GM10847 (cell line): Measurements from ENCODE around the gene FBXL19.

ENCODE experiments used
- POLR2A ChIP-seq: IDR thresholded peaks from 2 replicates; pipeline ENCODE4 v1.6.1; 2011; ENCODE audit not compliant: insufficient read length; ENCODE audit errors: extremely low read depth

FBXL19 gene

DNA sequence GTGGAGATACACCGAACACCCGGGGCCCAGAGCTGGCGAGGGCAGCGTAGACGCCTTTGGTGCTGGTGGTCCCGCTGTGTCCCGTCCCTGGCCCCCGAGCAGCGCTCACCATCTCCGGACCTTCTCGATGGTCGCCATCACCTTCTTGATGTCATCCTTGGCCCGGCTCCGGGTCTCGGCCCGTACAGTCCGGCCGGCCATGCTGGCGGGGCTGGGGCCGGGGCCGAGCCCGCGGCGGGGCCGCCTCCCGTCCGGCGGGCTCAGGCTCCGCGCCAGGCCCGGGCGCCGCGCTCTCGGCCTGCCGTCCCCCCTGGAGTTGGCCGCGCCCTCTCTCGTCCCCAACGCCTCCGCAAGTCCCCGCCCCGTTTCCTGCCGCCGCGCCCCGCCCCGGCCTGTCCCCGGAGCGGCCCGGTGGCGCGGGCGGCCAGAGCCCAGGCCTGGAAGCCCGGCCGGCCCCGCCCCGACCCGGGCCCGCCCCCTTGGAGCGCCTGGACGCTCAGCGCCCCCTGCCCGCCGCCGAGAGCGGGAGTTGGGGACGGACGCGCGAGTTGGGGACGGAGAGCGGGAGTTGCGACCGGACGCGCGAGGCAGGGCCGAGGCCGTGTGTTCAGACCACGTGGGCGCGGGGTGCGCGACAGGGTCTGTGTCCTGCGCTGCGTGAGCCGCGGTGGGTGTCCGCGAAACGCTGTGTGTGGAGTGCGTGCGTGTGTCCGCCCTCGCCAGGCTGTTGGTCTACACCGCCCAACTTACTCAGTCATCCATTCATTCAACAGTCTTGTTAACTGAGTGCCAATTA, 29.4 kb upstream of the FBXL19 start, which contains the start of gene BCL7C:
Gene BCL7C, minus strand, starts transcription at position 334 of the 796 bp plus-strand sequence. Its CDS starts 133 bp downstream, at position 201.
- peak; percentile 63 for TF ChIP-seq POLR2A

GRCh38 chr16:30894540-30895368, 28.6 kb upstream of the FBXL19 start:
- TF ChIP-seq POLR2A = no peak

DNA sequence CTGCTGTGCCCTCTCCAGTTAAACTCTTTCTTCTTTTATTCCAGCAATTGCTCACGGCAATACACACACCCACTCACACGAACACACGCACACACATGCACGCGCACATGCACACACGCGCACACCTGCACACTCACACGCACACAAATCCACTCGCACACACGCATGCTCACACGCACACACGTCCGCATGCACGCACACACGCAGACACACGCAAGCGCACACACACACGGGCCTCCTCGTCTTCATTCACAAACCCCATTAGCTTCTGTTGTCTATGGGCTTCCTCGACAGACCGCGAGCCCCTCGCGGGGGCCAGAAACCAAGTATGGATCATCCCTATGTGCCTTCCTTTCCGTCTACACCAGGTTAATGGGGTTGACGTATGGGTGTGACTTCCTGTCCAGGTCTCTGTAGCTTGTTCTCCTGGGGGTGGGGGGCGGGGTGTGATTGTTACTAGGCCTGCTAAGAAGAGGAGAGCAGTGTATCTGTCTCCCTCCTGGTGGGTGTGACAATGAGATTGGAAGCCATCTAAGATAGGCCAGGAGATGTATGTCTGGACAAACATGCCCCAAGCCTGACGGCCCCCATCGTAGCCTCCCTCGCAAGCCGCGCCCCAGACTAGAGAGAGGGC, 27.6 kb upstream of the FBXL19 start:
- TF ChIP-seq POLR2A = no peak

- no peak for TF ChIP-seq POLR2A
Observed at GRCh38 chr16:30896261-30896888, 27.0 kb upstream of the FBXL19 start, which contains the start of gene CTF1. TSS of gene CTF1 (plus strand) at chr16:30896614. CDS start at chr16:30896644, 30 bp downstream.

- TF ChIP-seq POLR2A = no peak
Observed at GRCh38 chr16:30896889-30897733, 26.3 kb upstream of the FBXL19 start.

GRCh38 chr16:30899794-30900193, 23.6 kb upstream of the FBXL19 start:
- no peak for TF ChIP-seq POLR2A

- TF ChIP-seq POLR2A = no peak
Observed at GRCh38 chr16:30900588-30900987, 22.8 kb upstream of the FBXL19 start.

- no peak for TF ChIP-seq POLR2A
Observed at GRCh38 chr16:30901201-30902028, 22.0 kb upstream of the FBXL19 start.

DNA sequence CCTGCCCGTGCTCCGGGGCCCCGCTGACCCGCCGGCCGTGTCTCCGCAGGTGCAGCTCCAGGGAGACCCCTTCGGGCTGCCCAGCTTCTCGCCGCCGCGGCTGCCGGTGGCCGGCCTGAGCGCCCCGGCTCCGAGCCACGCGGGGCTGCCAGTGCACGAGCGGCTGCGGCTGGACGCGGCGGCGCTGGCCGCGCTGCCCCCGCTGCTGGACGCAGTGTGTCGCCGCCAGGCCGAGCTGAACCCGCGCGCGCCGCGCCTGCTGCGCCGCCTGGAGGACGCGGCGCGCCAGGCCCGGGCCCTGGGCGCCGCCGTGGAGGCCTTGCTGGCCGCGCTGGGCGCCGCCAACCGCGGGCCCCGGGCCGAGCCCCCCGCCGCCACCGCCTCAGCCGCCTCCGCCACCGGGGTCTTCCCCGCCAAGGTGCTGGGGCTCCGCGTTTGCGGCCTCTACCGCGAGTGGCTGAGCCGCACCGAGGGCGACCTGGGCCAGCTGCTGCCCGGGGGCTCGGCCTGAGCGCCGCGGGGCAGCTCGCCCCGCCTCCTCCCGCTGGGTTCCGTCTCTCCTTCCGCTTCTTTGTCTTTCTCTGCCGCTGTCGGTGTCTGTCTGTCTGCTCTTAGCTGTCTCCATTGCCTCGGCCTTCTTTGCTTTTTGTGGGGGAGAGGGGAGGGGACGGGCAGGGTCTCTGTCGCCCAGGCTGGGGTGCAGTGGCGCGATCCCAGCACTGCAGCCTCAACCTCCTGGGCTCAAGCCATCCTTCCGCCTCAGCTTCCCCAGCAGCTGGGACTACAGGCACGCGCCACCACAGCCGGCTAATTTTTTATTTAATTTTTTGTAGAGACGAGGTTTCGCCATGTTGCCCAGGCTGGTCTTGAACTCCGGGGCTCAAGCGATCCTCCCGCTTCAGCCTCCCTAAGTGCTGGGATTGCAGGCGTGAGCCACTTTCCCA, 21.1 kb upstream of the FBXL19 start:
- peak; percentile 22 for TF ChIP-seq POLR2A

DNA sequence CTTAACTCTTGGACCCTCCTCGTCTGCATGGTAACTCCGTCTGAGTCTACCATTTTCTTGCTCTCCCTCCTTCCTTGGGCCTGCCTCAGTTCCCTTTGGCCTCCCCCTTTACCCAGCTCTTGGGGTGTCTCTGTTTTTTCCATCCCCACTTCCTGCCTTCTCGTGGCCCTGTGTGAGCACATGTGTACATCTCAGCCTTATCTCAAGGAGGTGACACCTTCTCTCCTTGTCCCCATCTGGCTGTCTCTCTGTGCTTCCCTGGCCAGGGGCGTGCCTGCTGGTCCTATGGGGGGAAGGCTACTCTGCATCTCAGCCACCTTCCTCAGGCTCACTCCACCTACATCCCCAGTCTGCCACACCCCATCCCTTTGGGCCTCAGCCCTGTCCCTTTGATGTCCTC, 20.4 kb upstream of the FBXL19 start:
- no peak for TF ChIP-seq POLR2A

DNA sequence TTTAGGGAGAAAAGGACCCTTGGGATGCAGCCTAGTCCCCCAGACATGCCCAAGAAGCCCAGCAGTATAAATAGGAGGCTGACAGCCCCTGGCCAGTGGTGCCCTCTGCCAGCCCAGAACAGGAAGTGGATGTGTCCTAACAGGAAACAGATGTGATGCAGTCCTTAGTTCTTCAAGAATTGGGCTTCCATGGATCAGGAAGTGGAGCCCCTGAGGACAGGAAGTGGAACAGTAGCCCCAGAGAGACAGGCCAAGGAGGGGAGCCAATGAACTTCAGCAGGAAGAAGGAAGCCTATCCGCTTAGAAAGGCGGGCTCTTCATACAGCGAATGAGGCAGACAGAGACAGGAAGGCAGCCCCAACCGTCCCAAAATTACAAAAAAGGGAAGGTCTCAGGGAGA, 19.8 kb upstream of the FBXL19 start:
- no peak for TF ChIP-seq POLR2A

DNA sequence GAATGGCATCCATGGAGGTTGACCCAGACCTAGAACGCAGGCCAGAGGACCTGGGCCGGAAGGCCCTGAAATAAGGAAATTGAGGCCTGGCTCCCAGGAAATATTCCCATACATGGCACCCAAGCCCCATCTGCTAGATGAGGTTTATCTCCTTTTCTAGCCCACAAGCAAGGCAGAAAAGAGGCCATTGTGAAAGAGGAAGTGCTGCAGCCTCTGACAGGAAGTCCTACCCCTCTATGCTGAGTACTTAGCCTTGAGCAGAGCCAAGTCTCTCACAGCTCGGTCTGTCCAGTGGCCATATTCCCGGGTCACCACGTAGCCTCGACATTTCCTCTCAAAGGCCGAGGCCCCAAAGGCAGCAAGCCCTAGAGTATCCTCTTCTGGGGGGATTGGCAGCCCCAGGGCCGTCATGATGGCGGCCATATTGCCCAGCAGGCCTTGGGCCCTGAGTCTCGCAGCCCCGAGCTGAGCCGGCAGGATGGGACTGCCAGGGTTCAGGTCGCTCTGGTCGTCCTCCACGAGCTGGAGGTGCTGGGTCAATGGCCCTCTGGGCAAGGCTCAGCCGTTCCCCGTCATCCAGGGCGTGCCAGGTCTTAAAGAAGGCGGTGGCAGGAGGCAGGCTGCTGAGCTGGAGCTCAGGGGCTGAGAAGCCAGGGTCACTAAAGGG, 19.1 kb upstream of the FBXL19 start:
- no peak for TF ChIP-seq POLR2A
